Immature natural killer cell (primary cell): ENCODE data around the gene ST3GAL4. TPM values are rescaled to one million over a fixed set of nuclear protein-coding genes. Genes with fewer than 3 reads are reported as not detected.

ENCODE experiments used
- DNase-seq, 3 donors: peaks; one replicate each; pipeline ENCODE4 v3.0.0; 2022; ENCODE audit warnings: mixed read lengths in 1 of 3
- H3K27ac Mint-ChIP-seq, 6 donors: one replicate each; pipeline ENCODE4 v1.8.0; 2020; ENCODE audit warnings: mixed read lengths in 6 of 6, mild to moderate bottlenecking in 5 of 6, inconsistent platforms in 4 of 6, moderate library complexity in 3 of 6
- H3K27me3 Mint-ChIP-seq, 3 donors: one replicate each; pipeline ENCODE4 v1.8.0; 2020 to 2021; ENCODE audit warnings: low read depth in 3 of 3, mild to moderate bottlenecking in 3 of 3, mixed read lengths in 3 of 3, moderate library complexity in 3 of 3, inconsistent platforms in 1 of 3
- H3K36me3 Mint-ChIP-seq, 3 donors: one replicate each; pipeline ENCODE4 v1.8.0; 2020; ENCODE audit warnings: mixed read lengths in 3 of 3, inconsistent platforms in 2 of 3, mild to moderate bottlenecking in 2 of 3
- H3K4me1 Mint-ChIP-seq, 2 donors: one replicate each; pipeline ENCODE4 v1.8.0; 2020; ENCODE audit warnings: inconsistent platforms in 2 of 2, mild to moderate bottlenecking in 2 of 2, mixed read lengths in 2 of 2, moderate library complexity in 1 of 2
- H3K4me3 Mint-ChIP-seq, 5 donors: one replicate each; pipeline ENCODE4 v1.8.0; 2020; ENCODE audit warnings: mild to moderate bottlenecking in 5 of 5, mixed read lengths in 5 of 5, inconsistent platforms in 3 of 5, moderate library complexity in 3 of 5
- H3K9me3 Mint-ChIP-seq, 6 donors: one replicate each; pipeline ENCODE4 v1.8.0; 2020; ENCODE audit warnings: mild to moderate bottlenecking in 6 of 6, mixed read lengths in 6 of 6, inconsistent platforms in 4 of 6, moderate library complexity in 3 of 6
- polyA plus RNA-seq, 3 donors: library from polyadenylated mRNA; unstranded; fragments of 300-500 nt; fragmentation: Illumina TruSeq; gene quantifications; one replicate each; pipeline ENCODE4 v1.2.3, GENCODE V29; 2021

Gene ST3GAL4
- polyA plus RNA-seq, 3 donors from 2014 or later = 25.0 to 31.7 (median 30.9) TPM

DNA sequence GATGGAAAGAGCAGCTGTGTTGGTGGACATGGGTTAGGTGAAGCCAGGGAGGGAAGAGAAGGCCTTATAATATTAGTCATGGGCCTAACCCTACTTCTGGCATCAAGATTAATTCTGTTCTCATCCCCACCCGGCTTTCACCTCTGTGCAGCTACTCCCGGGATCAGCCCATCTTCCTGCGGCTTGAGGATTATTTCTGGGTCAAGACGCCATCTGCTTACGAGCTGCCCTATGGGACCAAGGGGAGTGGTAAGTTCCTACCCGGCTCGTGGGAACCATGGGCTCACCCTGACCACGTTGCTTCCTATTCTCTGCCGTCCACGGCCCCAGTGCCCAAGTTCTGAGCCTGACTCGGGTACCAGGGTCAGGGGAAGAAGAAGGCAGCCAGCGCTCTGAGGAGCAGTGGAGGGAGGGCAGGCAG lies 51.6 kb downstream of the ST3GAL4 start:
- Mint-ChIP-seq H3K27me3 (peaks cover 0 to 3% (median 2%) of the 10 kb centered on the region in 3 donors), H3K27ac (peak overlapping the region in 1 of 6 donors; percentile 30), H3K4me1 (peaks cover 0 to 7% of the 10 kb centered on the region in 2 donors), H3K36me3 (peaks cover 9 to 30% (median 15%) of the 10 kb centered on the region in 3 donors), H3K9me3 (peaks cover 0 to 1% (median 0%) of the 10 kb centered on the region in 6 donors), H3K4me3 (no peak overlapping the region)
- no peak for DNase-seq

DNA sequence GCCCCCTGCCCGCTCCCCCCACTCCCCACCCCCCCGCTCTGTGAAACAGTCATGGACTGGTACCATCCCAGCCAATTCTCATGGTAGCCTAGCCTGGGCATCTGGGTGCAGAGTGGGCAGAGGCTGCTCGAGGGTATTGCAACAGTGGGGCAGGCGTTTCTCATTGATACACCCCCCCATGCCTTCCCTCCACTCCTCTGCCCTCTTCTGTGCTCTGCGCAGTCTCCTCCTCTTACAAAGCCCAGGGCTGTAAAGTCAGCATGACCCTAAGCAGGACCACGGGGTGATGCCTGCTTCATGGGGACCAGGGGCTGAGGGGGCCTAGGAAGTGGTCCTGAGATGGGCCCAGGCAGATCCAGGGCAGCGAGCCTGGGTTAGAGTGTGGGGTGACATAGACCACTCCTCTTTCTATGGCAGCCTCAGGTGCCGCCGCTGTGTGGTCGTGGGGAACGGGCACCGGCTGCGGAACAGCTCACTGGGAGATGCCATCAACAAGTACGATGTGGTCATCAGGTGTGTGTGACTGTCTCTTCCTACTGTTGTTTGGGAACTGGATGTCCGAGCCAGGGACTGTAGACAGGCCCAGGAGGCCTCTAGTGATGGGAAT lies 52.3 kb downstream of the ST3GAL4 start:
- Mint-ChIP-seq H3K27me3 (peaks cover 0 to 3% (median 2%) of the 10 kb centered on the region in 3 donors), H3K4me1 (peaks cover 0 to 7% of the 10 kb centered on the region in 2 donors), H3K36me3 (peaks cover 9 to 31% (median 16%) of the 10 kb centered on the region in 3 donors), H3K4me3 (no peak overlapping the region), H3K9me3 (peaks cover 0 to 1% (median 0%) of the 10 kb centered on the region in 6 donors), H3K27ac (no peak overlapping the region)
- DNase-seq = no peak

DNA sequence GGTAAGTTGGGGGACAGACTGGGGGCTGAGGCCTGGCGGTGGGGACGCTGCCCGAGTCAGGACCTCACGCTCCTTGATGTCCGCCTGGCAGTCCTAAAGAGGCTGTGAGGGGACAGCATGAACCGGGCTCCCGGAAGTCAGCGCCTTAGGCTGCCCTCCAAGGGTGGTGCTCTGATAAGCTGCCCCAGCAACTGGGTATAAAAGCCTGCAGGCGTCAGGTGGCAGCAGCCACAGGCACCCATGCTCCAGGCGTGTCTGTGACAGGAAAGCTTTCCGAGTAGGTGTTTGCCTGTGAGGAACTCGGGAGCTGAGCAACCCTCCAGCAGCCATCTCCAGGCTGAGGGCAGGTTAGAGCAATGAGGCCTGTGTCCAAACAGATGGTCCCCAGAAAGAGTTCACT lies 53.0 kb downstream of the ST3GAL4 start:
- H3K4me1 Mint-ChIP-seq = peaks cover 0 to 4% of the 10 kb centered on the region in 2 donors
- H3K27me3 Mint-ChIP-seq = peaks cover 0 to 3% (median 2%) of the 10 kb centered on the region in 3 donors
- peaks cover 9 to 31% (median 16%) of the 10 kb centered on the region in 3 donors for H3K36me3 Mint-ChIP-seq
- DNase-seq = no peak
- peaks cover 0 to 1% (median 0%) of the 10 kb centered on the region in 6 donors for H3K9me3 Mint-ChIP-seq
- no peak overlapping the region for H3K27ac Mint-ChIP-seq
- H3K4me3 Mint-ChIP-seq = no peak overlapping the region

DNA sequence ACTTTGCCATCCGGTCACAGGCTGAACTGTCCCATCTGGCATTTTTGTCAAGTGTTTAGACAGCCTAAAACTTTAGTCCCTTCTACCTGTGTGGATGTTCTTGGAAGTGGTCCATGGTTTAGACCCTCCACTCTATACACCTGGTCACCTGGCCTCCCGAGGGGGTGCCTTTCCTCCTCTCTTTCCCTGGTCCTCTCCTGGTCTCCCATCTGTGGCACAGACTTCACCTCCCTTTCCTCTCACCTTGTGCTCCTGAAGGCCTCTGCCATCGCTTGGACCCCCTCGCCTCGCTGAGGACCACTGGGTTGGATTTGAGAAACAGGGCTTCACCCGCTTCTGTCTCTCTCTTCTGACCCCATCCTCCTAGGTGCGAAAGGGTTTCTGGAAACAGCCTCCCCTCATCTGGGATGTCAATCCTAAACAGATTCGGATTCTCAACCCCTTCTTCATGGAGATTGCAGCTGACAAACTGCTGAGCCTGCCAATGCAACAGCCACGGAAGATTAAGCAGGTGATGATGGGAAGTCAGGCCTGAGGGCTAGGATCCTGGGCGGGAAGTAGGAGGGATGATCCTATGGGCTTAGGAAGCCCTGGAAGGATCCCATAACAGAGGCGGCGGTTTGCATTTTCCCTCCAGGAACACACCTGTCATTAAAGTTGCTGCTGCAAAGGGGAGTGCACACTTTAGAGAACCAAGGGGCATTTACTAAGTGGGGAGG lies 53.6 kb downstream of the ST3GAL4 start:
- Mint-ChIP-seq H3K27ac (no peak overlapping the region), H3K27me3 (peaks cover 0 to 3% (median 2%) of the 10 kb centered on the region in 3 donors), H3K4me3 (no peak overlapping the region), H3K9me3 (peaks cover 0 to 1% (median 0%) of the 10 kb centered on the region in 6 donors), H3K36me3 (peaks cover 9 to 31% (median 16%) of the 10 kb centered on the region in 3 donors), H3K4me1 (peaks cover 0 to 2% of the 10 kb centered on the region in 2 donors)
- DNase-seq = no peak

DNA sequence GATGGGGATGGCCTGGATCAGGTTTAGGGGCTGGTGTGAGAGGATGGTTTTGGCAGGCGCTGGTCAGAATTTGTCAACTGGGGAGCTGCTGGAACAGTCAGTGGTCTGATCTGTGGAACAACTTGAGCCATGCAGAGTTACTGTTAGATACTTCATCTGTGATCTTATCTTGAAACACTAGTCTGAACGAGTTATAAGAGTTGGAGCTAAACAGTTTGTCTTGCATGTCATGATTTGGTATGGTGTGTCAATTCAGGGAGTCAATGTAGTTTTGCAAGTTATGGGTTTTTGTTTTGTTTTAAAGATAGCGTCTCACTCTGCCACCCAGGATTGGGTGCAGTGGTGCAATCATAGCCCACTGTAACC lies 54.1 kb downstream of the ST3GAL4 start:
- Mint-ChIP-seq H3K27ac (peak overlapping the region in 1 of 6 donors; percentile 39), H3K4me1 (no peaks in the 10 kb centered on the region), H3K27me3 (peaks cover 0 to 3% (median 0%) of the 10 kb centered on the region in 3 donors), H3K9me3 (peaks cover 0 to 1% (median 0%) of the 10 kb centered on the region in 6 donors), H3K36me3 (peaks cover 9 to 31% (median 16%) of the 10 kb centered on the region in 3 donors), H3K4me3 (no peak overlapping the region)
- DNase-seq = no peak

DNA sequence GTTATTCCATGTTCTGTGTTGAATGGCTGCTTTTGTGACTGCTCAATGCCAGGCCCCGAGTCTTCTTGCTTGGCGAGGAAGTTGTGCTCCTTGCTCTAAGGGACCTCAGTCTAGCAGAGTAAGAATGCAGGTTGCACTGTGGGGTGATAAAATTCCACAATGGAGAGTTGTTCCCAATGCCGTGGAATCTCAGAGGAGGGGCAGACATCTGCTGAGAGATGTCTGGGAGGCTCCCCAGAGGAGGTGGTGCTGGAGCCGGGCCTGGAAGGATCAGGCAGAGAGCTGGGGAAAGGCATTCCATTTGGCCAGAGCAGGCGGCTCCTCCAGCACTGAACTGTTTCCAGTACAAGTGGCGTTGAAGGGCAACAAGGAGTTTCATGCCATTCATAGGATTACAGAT lies 55.2 kb downstream of the ST3GAL4 start:
- Mint-ChIP-seq H3K4me3 (no peak overlapping the region), H3K36me3 (peaks cover 9 to 31% (median 16%) of the 10 kb centered on the region in 3 donors), H3K27me3 (peaks cover 0 to 3% (median 0%) of the 10 kb centered on the region in 3 donors)

DNA sequence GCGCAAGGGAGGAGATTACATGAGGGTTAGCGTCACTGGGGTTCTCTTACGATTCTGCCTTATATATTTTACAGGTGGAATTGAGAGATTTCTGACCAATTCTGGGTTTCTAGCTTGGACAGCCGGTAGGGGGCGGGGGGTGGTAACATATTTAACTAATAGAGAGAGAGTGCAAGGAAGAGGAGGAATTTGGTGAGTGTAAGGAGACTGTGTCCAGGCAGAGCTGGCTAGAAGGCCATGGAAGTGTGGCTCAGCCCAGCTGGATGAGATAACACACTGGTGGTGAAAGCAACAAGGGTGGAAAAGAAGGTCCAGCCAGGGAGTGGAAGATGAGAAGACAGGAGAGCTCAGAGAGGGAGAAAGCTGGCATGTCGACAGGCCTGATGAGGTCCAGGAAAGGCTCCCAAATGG lies 56.5 kb downstream of the ST3GAL4 start:
- peaks cover 9 to 33% (median 16%) of the 10 kb centered on the region in 3 donors for H3K36me3 Mint-ChIP-seq
- peak overlapping the region in 2 of 6 donors; percentile 42 to 48 for H3K27ac Mint-ChIP-seq
- peaks cover 10 to 11% of the 10 kb centered on the region in 2 donors for H3K4me1 Mint-ChIP-seq
- no peak overlapping the region for H3K4me3 Mint-ChIP-seq
- peaks cover 0 to 3% (median 0%) of the 10 kb centered on the region in 3 donors for H3K27me3 Mint-ChIP-seq
- peaks cover 0 to 1% (median 0%) of the 10 kb centered on the region in 6 donors for H3K9me3 Mint-ChIP-seq
- DNase-seq = no peak

More for the DNA sequence above, 55.2 kb downstream of the ST3GAL4 start:
- Mint-ChIP-seq H3K4me1 (peaks cover 2% of the 10 kb centered on the region in 2 donors), H3K27ac (peak overlapping the region in 1 of 6 donors; percentile 55), H3K9me3 (peaks cover 0 to 1% (median 0%) of the 10 kb centered on the region in 6 donors)
- DNase-seq = no peak

DNA sequence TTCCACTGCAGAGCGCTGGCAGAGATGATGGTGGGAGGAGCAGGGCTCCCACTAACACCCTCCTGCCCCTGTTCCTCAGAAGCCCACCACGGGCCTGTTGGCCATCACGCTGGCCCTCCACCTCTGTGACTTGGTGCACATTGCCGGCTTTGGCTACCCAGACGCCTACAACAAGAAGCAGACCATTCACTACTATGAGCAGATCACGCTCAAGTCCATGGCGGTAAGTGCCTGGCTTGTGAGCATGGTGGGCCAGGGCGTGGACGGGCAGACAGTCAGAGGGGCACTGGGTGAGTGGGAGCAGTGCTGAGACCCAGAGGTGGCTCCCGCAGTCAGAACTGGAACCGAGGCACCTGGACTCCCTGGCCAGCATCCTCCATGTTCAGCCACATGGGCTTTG lies 57.9 kb downstream of the ST3GAL4 start:
- peaks cover 9 to 25% (median 16%) of the 10 kb centered on the region in 3 donors for H3K36me3 Mint-ChIP-seq
- H3K27me3 Mint-ChIP-seq = peaks cover 0 to 3% (median 0%) of the 10 kb centered on the region in 3 donors
- no peak overlapping the region for H3K4me3 Mint-ChIP-seq
- no peak overlapping the region for H3K27ac Mint-ChIP-seq
- DNase-seq = no peak
- peaks cover 10 to 11% of the 10 kb centered on the region in 2 donors for H3K4me1 Mint-ChIP-seq
- H3K9me3 Mint-ChIP-seq = peaks cover 0 to 1% (median 0%) of the 10 kb centered on the region in 6 donors

DNA sequence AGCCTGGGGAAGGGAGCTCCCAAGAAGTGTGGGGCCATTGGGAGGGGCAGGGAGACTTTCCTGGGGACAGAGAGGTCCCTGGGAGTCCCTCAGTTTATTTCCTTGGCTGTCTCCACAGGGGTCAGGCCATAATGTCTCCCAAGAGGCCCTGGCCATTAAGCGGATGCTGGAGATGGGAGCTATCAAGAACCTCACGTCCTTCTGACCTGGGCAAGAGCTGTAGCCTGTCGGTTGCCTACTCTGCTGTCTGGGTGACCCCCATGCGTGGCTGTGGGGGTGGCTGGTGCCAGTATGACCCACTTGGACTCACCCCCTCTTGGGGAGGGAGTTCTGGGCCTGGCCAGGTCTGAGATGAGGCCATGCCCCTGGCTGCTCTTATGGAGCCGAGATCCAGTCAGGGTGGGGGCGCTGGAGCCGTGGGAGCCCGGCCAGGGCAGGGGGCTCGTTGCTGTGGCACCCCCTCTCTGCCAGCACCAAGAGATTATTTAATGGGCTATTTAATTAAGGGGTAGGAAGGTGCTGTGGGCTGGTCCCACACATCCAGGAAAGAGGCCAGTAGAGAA lies 58.4 kb downstream of the ST3GAL4 start:
- no peak for DNase-seq
- H3K4me1 Mint-ChIP-seq = peaks cover 10 to 11% of the 10 kb centered on the region in 2 donors
- no peak overlapping the region for H3K27ac Mint-ChIP-seq
- H3K36me3 Mint-ChIP-seq = peaks cover 8 to 24% (median 15%) of the 10 kb centered on the region in 3 donors
- H3K9me3 Mint-ChIP-seq = peaks cover 0 to 1% (median 0%) of the 10 kb centered on the region in 6 donors
- no peak overlapping the region for H3K4me3 Mint-ChIP-seq
- peaks cover 0 to 3% (median 0%) of the 10 kb centered on the region in 3 donors for H3K27me3 Mint-ChIP-seq

DNA sequence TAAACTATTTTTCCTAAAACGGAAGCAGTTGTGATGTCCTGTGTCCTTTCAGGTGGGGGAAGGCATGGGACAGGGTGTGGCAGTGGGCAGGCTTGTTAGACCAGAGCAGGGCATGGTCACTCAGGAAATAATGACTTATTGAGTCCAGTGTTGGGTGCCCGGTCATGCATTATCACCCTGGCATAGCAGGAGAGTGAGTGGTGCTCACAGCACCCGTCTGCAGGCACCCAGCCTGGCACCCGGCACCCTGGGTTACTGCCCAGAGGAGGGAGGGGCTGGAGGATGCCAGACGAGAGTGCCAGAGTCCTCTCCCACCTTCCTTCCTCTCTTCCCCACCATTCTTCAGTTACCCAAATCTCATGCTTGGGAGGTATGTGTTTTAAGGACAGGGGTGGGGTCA lies 59.1 kb downstream of the ST3GAL4 start:
- H3K9me3 Mint-ChIP-seq = peaks cover 0 to 1% (median 0%) of the 10 kb centered on the region in 6 donors
- peak overlapping the region in 1 of 5 donors; percentile 24 for H3K4me3 Mint-ChIP-seq
- no peaks in the 10 kb centered on the region for H3K27me3 Mint-ChIP-seq
- peaks cover 10 to 11% of the 10 kb centered on the region in 2 donors for H3K4me1 Mint-ChIP-seq
- H3K36me3 Mint-ChIP-seq = peaks cover 5 to 17% (median 8%) of the 10 kb centered on the region in 3 donors
- H3K27ac Mint-ChIP-seq = no peak overlapping the region
- DNase-seq = no peak

DNA sequence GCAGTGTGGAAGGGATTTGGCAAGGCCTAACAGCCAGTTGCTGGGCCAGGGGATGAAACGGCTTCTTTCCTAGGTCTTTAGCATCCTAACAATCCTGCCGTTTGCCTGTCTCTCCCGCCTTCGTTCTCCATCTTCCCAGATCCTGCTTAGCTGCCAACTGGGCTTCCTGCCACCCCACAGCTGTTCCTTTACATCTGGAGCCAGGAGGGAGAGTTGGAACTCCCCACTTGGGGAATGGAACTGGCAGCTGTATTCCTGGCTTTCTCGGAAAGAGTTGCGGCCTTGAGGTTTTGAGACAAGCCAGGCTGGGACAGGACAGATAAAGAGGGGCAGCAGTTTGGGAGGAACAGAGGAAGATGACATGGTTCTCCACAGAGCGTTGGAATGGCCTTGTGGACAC lies 59.6 kb downstream of the ST3GAL4 start:
- DNase-seq = no peak
- peaks cover 10 to 11% of the 10 kb centered on the region in 2 donors for H3K4me1 Mint-ChIP-seq
- peaks cover 0 to 1% (median 0%) of the 10 kb centered on the region in 6 donors for H3K9me3 Mint-ChIP-seq
- no peak overlapping the region for H3K27ac Mint-ChIP-seq
- H3K4me3 Mint-ChIP-seq = no peak overlapping the region
- H3K27me3 Mint-ChIP-seq = no peaks in the 10 kb centered on the region
- peaks cover 5 to 15% (median 8%) of the 10 kb centered on the region in 3 donors for H3K36me3 Mint-ChIP-seq

DNA sequence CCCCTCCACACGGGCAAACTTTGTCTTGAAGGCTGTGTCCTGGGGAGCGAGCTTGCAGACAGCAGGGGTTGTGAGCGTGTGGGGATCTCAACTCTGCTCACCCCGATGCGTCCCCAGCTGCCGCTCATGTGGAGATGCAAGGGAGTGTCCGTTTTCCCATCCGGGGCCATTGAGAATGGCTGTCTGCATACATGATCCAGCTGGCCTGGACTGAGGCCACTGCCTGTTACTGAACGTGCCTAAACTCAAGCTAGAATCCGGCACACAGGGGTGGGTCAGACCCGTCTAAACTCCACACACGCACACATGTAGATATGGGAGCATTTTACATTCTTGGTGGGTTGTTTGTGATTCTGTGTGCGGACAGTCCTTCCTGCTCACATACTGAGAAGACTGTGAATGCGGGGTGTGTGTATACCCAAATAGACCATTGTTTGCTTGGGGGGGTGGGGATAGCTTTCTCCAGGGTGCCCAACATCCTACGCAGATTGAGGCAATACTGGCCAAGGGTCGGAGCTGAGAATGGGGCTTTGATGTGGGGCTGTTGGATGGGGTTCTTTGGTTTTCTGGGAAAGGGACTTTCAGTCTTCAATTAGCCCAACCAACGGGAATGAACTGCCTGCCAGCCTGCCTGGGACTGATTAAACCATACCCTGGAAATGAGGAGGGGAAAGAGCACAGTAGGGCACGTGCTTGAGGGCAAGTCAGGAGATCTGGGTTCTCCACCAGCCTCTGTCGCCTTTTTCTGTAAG lies 60.4 kb downstream of the ST3GAL4 start:
- peak overlapping the region; percentile 71 to 79 (median 78) for H3K4me3 Mint-ChIP-seq
- H3K4me1 Mint-ChIP-seq = peaks cover 10 to 11% of the 10 kb centered on the region in 2 donors
- H3K27ac Mint-ChIP-seq = peak overlapping the region; percentile 20 to 83 (median 70)
- H3K27me3 Mint-ChIP-seq = no peaks in the 10 kb centered on the region
- peaks cover 5 to 11% (median 5%) of the 10 kb centered on the region in 3 donors for H3K36me3 Mint-ChIP-seq
- no peak for DNase-seq
- peaks cover 0 to 1% (median 0%) of the 10 kb centered on the region in 6 donors for H3K9me3 Mint-ChIP-seq

DNA sequence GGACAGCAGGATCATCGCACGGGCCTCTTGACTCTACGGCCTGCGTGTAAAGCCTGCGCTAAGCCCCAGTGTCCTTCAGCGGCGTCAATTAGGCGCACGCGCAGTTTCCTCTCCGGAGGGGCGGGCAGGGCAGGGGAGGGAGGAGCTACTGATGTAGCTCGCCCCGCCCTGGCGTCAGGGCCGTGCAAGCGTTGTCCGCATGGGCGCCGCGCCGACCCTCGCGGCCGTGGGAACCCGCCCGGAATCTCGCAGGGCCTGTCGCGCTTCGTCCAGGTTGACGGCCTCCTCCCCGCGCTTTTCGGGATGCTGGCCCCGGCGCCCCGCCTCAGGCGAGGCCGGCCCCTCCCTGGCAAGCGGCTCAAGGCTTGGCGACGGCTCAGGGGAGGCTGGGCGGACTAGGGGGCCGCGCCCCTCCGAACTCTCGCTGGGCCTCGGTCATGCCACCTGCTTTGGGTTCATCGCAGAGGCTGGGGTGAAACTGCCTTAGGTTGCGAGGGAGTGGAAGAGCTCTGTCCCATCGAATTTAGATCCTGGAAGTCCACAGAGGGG lies 61.1 kb downstream of the ST3GAL4 start:
- Mint-ChIP-seq H3K9me3 (peaks cover 0 to 1% (median 0%) of the 10 kb centered on the region in 6 donors), H3K36me3 (peaks cover 4 to 10% (median 5%) of the 10 kb centered on the region in 3 donors), H3K4me3 (peak overlapping the region; percentile 71 to 79 (median 78)), H3K27ac (peak overlapping the region; percentile 20 to 83 (median 70)), H3K4me1 (peaks cover 10 to 11% of the 10 kb centered on the region in 2 donors), H3K27me3 (no peaks in the 10 kb centered on the region)
- DNase-seq = peak; percentile 73 to 76 (median 75)
